HG02623 (cell line): Measurements from ENCODE around the gene GLT1D1.
"Not testable (repeated sequence)": the region's sequence is repeated elsewhere in the genome, so short reads cannot be mapped to it uniquely, and the experiment has no call there.

Experiments
- ATAC-seq: cut with Tn5 transposase; IDR thresholded peaks from one replicate; pipeline ENCODE4 v1.9.1; 2021; ENCODE audit warnings: moderate library complexity; ENCODE audit not compliant: unreplicated experiment

The GLT1D1 gene

DNA sequence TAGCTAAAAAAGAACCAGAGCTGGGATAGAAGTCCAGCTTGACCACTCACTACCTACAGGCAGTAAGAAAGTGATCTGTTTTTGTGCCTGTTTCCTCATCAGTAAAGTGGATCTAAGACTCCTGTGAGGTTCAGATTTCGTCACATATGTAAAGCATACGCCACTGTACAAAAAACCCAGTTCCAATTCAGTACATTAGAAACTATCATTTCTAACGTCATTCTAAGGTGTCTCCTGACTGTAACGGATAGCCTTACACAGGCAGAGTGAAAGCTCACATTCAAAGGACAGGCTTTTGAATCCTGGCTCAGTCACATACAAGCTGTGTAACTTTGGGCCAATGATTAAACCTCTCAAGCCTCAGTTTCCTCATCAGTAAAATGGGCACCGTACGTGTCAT is 33.0 kb upstream of the GLT1D1 start:
- no peak for ATAC-seq

- peak; percentile 49 for ATAC-seq
These were observed 32.4 kb upstream of the GLT1D1 start for GRCh38 chr12:128820723-128821432.

DNA sequence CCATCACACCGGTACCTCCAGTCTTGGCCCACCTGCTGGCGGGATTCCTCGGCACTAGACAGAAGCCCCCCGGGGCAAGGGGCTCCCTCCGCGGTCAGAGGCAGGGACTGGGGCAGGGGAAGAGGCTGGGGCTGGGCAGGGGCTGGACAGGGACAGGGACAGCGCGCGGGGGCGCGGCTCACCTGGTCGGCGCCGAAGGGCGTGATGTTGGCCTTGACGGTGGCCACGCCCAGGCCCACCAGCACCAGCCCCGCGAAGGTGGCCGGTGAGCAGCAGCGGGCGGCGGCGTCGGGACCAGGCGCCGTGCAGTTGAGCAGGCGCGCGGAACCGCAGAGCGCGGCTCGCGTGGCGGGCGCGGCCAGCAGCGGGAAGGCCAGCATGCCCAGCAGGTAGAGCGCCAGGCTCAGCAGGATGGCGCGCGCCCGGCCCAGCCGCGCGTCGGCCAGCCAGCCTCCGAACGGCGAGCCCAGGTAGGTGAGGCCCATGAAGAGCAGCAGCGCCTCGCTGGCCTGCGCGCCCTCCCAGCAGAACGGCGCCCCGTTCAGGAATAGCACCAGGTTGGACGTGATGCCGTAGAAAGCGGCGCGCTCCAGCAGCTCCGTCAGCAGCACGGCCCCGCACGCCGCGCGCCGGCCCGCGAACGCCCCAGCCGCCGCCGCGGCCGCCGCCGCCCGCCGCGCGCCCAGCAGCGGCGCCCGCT is 29.9 kb upstream of the GLT1D1 start:
- peak; percentile 24 for ATAC-seq

- peak; percentile 69 for ATAC-seq
These were observed 29.1 kb upstream of the GLT1D1 start, which contains the start of gene SLC15A4 for GRCh38 chr12:128823916-128824839. SLC15A4 (minus strand) TSS chr12:128823958; CDS start chr12:128823943, 15 bp downstream.

- no peak for ATAC-seq
These were observed 27.4 kb upstream of the GLT1D1 start for GRCh38 chr12:128825835-128826234.

- no peak for ATAC-seq
These were observed 25.6 kb upstream of the GLT1D1 start for GRCh38 chr12:128827724-128828123.

- ATAC-seq = peak; percentile 90
These were observed 23.3 kb upstream of the GLT1D1 start for GRCh38 chr12:128829861-128830504.

DNA sequence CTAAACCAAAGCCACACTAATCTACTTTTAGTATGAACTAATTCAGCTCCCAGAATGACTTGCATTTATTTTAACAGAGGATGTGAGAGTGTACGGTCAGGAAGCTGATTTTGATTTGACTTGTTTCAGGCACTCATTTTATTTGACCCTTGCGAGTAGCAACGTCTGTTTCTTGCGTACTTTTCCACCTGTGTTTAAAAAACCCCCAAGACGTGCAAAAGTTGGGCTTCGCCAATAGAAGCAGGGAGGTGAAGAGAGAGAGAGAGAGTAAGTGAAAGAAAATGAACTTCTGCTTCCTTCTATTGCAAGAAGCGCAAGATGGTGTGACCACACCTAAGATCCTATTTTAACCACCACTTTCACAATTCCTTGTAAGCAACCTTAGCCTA is 22.8 kb upstream of the GLT1D1 start:
- ATAC-seq = peak; percentile 33

DNA sequence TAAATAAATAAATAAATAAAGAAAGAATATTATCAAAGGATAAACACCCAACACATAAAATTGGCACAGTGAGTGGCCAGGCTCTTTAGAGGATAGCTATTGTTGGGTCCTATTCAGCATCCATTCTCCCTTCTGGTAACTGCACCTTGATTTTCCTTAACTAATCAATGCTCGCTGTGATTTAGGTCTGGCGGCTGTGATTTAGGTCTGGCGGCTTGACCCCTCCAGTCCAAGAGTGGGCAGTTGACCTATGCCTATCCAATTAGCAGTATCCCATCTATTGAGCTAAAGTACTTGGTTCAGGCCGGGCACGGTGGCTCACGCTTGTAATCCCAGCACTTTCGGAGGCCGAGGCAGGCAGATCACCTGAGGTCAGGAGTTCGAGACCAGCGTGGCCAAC is 19.9 kb upstream of the GLT1D1 start:
- no peak for ATAC-seq

DNA sequence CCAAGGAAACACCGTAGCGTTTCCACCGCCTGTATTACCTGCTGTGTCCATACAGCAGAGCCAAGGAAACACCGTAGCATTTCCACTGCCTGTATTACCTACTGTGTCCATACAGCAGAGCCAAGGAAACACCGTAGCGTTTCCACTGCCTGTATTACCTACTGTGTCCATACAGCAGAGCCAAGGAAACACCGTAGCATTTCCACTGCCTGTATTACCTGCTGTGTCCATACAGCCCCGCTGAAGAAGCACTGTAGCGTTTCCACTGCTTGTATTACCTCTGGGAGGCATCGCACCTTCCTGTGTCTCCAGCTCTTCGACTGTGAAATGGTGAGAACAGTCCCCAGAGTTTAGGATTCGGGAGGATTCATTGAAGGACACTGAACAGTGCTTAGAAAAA is 13.4 kb upstream of the GLT1D1 start:
- ATAC-seq = not testable (repeated sequence)

DNA sequence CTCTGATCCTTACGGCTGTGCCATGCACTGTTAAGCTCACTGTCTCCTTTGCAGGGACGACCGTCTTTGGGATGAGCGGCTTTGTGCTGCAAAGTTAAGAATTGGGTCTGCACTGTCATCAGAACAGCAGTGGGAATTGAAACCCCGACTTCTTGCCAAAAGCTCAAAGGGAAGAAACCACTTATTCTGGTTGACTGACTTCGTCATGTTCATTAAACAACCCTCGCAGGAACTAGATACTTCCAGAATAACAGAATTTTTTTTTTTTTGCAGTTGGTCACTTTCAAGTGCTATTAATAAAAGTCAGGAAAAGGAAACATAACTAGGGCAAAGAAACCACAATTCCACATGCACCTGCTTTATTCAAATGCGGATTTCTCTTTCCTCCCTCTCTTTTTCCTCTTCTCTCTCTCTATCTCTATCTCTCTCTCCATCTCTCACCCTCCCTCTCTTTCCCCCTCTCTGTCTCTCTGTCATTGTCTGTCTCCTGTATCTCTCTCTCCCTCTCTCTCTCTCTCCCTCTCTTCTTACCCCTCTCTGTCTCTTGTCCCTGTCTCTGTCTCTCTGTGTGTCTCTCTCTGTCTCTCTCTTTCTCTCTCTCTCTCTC is 12.3 kb upstream of the GLT1D1 start:
- ATAC-seq = peak; percentile 72

GRCh38 chr12:128842579-128842978 is 10.7 kb upstream of the GLT1D1 start:
- ATAC-seq = no peak

GRCh38 chr12:128843538-128843937 is 9.7 kb upstream of the GLT1D1 start:
- no peak for ATAC-seq

GRCh38 chr12:128844031-128844635 is 9.1 kb upstream of the GLT1D1 start:
- ATAC-seq = peak; percentile 41

DNA sequence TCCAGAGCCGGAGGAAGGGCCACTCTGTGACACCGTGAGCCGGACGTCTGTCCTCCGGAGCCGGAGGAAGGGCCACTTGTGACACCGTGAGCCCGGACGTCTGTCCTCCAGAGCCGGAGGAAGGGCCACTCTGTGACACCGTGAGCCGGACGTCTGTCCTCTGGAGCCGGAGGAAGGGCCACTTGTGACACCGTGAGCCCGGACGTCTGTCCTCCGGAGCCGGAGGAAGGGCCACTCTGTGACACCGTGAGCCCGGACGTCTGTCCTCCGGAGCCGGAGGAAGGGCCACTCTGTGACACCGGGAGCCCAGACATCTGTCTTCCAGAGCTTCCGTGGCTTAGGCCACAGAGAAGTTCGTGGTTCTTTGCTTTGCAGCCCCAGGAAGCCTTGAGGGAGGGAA is 6.6 kb upstream of the GLT1D1 start:
- not testable (repeated sequence) for ATAC-seq

GRCh38 chr12:128848371-128848770 is 4.9 kb upstream of the GLT1D1 start:
- ATAC-seq = no peak

DNA sequence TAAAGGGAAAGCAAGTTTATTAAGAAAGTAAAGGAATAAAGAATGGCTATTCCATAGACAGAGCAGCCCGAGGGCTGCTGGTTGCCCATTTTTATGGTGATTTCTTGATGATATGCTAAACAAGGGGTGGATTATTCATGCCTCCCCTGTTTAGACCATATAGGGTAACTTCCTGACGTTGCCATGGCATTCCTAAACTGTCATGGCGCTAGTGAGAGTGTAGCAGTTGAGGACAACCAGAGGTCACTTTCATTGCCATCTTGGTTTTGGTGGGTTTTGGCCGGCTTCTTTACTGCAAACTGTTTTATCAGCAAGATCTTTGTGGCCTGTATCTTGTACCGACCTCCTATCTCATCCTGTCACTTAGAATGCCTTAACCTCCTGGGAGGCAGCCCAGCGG is 3.5 kb upstream of the GLT1D1 start:
- ATAC-seq = not testable (repeated sequence)

GRCh38 chr12:128850400-128850799 is 2.9 kb upstream of the GLT1D1 start:
- ATAC-seq = no peak

GRCh38 chr12:128851429-128851828 is 1.8 kb upstream of the GLT1D1 start:
- not testable (repeated sequence) for ATAC-seq
